Measurements from ENCODE around the gene TNNC1. TPM values are rescaled to one million over a fixed set of nuclear protein-coding genes. Genes with fewer than 3 reads are reported as not detected.

The TNNC1 gene
- total and polyA plus RNA-seq, 2 of the 13 experiments (the other 11 are each of a cell fraction or from before 2014, with no cell fraction given): 11.8 to 36.4 TPM

DNA sequence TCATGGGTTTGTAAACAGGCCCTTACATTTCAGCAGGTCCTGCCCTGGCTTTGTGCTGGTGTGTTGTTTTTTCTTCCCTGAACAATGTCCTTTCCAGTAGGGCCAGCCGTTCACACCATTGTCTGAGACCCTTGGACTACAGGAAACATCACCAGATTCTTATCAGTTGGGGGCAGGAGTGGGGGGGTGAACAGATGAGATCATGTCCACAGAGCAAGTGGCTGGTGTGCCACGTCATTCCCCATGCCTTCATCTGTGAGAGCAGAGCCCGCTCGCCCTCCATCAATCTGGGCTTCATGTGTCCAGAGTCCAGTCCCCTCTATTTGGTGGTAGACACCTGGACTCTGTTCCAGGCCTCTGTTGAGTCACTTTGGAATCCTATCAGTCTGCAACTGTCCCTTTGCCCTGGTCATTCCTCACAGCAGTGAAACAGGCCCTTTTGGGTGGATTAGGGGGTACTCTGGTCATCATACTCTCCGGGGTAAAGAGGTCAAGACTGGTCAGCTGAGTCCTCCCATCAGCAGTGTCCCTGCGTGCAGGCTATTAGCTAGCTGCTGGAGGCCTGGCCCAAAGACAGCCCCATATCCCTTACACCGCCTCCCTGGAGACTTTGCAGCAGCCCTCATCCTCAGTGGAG, 23.9 kb downstream of the TNNC1 start (continued):
- TF ChIP-seq BHLHE40 (IDR thresholded peaks at IDR 0.05; ENCODE audit: low read length): no peak; the same call in 1 of the 2 replicates
- TF ChIP-seq, protein P1, sequence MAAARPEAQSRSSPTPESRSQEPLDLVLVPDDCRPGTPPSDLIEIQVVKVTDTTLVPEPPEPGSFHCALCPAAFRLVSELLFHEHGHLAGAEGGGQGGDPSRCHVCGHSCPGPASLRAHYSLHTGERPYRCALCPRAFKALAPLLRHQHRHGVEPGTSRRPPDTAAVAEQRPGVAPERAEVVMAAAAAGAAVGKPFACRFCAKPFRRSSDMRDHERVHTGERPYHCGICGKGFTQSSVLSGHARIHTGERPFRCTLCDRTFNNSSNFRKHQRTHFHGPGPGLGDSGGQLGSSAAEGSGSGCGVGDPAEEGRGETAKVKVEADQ (CRISPR knock-in tag; IDR thresholded peaks at IDR 0.05; ENCODE audit: borderline replicate concordance): 0 out of 2 replicates have a peak, but pooled peaks have one; percentile 20
- TF ChIP-seq RCOR2 (CRISPR knock-in tag; IDR thresholded peaks at IDR 0.05): peak; percentile 89
- peak; percentile 40; the same call in 1 of the 2 replicates for TF ChIP-seq ARNT2 (CRISPR knock-in tag; IDR thresholded peaks at IDR 0.05; ENCODE audit: low read depth)
- TF ChIP-seq, protein P2, sequence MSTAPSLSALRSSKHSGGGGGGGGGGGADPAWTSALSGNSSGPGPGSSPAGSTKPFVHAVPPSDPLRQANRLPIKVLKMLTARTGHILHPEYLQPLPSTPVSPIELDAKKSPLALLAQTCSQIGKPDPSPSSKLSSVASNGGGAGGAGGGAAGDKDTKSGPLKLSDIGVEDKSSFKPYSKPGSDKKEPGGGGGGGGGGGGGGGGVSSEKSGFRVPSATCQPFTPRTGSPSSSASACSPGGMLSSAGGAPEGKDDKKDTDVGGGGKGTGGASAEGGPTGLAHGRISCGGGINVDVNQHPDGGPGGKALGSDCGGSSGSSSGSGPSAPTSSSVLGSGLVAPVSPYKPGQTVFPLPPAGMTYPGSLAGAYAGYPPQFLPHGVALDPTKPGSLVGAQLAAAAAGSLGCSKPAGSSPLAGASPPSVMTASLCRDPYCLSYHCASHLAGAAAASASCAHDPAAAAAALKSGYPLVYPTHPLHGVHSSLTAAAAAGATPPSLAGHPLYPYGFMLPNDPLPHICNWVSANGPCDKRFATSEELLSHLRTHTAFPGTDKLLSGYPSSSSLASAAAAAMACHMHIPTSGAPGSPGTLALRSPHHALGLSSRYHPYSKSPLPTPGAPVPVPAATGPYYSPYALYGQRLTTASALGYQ (CRISPR knock-in tag; IDR thresholded peaks at IDR 0.05): peak; percentile 74; the same call in 1 of the 2 replicates
- TF ChIP-seq, protein P3, sequence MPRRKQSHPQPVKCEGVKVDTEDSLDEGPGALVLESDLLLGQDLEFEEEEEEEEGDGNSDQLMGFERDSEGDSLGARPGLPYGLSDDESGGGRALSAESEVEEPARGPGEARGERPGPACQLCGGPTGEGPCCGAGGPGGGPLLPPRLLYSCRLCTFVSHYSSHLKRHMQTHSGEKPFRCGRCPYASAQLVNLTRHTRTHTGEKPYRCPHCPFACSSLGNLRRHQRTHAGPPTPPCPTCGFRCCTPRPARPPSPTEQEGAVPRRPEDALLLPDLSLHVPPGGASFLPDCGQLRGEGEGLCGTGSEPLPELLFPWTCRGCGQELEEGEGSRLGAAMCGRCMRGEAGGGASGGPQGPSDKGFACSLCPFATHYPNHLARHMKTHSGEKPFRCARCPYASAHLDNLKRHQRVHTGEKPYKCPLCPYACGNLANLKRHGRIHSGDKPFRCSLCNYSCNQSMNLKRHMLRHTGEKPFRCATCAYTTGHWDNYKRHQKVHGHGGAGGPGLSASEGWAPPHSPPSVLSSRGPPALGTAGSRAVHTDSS (CRISPR knock-in tag; conservative IDR thresholded peaks at IDR 0.05): no peak
- TF ChIP-seq CREB1 (IDR thresholded peaks at IDR 0.05): peak; percentile 90
- TF ChIP-seq CREB1 (CRISPR knock-in tag; IDR thresholded peaks at IDR 0.05): peak; percentile 95
- TF ChIP-seq SMAD3 (CRISPR knock-in tag; IDR thresholded peaks at IDR 0.05): peak; percentile 71; the same call in 1 of the 2 replicates
- TF ChIP-seq BCL6 (CRISPR knock-in tag; IDR thresholded peaks at IDR 0.05): peak; percentile 43
- TF ChIP-seq ZNF619 (CRISPR knock-in tag; IDR thresholded peaks at IDR 0.05): 0 out of 2 replicates have a peak, but pooled peaks have one; percentile 23
- TF ChIP-seq ARID4A (CRISPR knock-in tag; IDR thresholded peaks at IDR 0.05; ENCODE audit: borderline replicate concordance): peak; percentile 71; the same call in 1 of the 2 replicates
- TF ChIP-seq MEF2D (CRISPR knock-in tag; IDR thresholded peaks at IDR 0.05): peak; percentile 68; the same call in 1 of the 2 replicates
- peak; percentile 87 for TF ChIP-seq TEAD3 (CRISPR knock-in tag; optimal IDR thresholded peaks at IDR 0.05; ENCODE audit: borderline replicate concordance)
- peak; percentile 90 for TF ChIP-seq SKI (IDR thresholded peaks at IDR 0.05; ENCODE audit: partially characterized antibody)
- no peak for TF ChIP-seq ZNF343 (CRISPR knock-in tag; IDR thresholded peaks at IDR 0.05)
- no peak for TF ChIP-seq CHD4 (IDR thresholded peaks at IDR 0.05; ENCODE audit: borderline replicate concordance, low read length)
- peak; percentile 90 for TF ChIP-seq CREM (IDR thresholded peaks at IDR 0.05)
- TF ChIP-seq CREM (CRISPR knock-in tag; IDR thresholded peaks at IDR 0.05): no peak
- TF ChIP-seq HOXA3 (CRISPR knock-in tag; IDR thresholded peaks at IDR 0.05): peak; percentile 96

All from HepG2 (cell line).